Mucosa of stomach (tissue), 1 donor: ENCODE results near the gene TMF1.
A peak's percentile ranks its signal among the peaks of the same experiment; 100 is the strongest.

Experiments
- H3K27me3 ChIP-seq: one replicate; pipeline ENCODE4 v1.7.0; 2013; ENCODE audit warnings: mild to moderate bottlenecking, low read length; ENCODE audit not compliant: control insufficient read depth, insufficient read depth
- H3K36me3 ChIP-seq: one replicate; pipeline ENCODE4 v1.7.0; 2013; ENCODE audit warnings: low read length; ENCODE audit not compliant: control insufficient read depth, insufficient read depth
- H3K4me1 ChIP-seq: one replicate; pipeline ENCODE4 v1.7.0; 2013; ENCODE audit warnings: mild to moderate bottlenecking, low read length; ENCODE audit not compliant: control insufficient read depth, insufficient read depth
- H3K4me3 ChIP-seq: one replicate; pipeline ENCODE4 v1.7.0; 2013; ENCODE audit warnings: low read length
- H3K9ac ChIP-seq: one replicate; pipeline ENCODE4 v1.7.0; 2013; ENCODE audit warnings: mild to moderate bottlenecking, low read length, moderate library complexity
- H3K9me3 ChIP-seq: one replicate; pipeline ENCODE4 v1.7.0; 2013; ENCODE audit warnings: mild to moderate bottlenecking, low read length, moderate library complexity; ENCODE audit not compliant: control insufficient read depth
- donor health status: Pancreatic carcinoma.

Gene TMF1

DNA sequence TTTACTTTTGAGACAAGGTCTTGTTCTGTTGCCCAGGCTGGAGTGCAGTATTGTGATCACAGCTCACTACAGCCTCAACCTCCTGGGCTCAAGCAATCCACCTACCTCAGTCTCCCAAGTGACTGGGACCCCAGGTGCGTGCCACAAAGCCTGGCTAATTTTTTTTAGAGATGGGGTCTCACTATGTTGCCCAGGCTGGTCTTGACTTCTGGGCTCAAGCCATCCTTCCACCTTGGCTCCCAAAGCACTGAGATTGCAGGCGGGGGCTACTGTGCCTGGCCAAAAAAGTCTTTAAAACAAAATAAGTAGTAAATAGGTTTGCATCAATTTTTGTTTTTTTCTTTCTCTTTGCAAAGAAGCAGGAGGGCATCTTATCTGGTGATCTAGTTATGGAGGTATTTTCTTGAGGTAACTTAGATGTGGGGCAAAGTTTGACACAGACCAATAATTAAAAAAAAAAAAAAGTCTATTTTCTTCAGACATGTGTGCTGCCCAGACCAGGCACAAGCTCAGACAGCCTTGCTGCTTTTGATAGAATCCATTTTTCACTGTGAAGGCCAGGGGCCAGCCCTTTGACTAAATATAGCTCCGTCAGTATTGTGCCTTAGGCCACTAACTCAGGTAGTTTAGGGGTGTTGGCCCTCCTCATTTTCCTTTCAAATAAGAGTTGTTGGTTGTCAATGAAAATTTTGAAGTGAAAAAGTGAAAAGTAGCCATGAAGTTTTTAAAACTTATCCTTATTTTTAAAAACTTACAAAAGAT, 35.1 kb upstream of the TMF1 start:
- peak overlapping the region; percentile 94 for H3K9ac ChIP-seq
- no peaks in the 10 kb centered on the region for H3K9me3 ChIP-seq

DNA sequence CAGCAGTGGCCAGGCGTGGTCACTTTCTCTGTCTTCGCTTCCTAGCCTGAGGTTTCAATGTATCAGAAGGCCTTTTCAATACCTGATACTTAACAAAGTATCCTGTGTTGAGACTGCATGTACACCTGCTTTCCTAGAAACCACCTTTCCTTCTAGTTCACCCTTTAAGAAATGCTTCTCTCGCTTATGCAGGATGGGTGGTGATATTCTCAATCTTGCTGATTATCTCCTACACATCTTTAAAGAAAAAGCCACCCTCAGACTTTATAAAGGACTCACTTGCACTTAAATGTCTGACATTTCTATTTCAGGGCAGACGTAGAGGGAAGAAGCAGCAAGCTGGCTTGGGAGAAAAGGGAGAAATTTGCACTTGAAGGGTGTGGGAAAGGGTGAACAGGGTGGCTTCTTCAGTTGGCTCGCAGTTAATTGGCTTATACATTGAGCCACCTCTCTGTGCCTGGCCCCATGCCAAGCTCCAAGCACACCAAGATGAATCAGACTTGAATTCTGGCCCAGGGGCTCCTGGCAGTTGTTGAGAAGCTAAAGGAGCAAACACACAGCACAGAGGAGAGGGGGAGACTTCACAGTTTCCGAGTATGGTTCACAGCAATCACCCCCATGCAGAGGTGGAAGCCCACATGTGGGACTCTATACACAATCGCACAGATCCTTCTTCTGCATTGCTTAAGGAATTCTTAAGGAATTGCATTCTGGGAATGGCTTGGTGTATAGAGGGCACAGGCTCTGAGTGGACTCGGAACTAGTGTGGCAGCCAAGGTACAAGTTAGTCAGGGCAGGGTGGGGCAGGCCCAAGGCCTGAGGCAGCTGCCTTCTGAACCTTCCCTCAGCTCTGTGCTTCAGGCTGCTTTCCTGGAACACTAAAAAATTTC, 33.9 kb upstream of the TMF1 start:
- Histone ChIP-seq H3K9me3 (no peaks in the 10 kb centered on the region), H3K4me3 (peak overlapping the region; percentile 83)

More for the DNA sequence above, 35.1 kb upstream of the TMF1 start:
- no peaks in the 10 kb centered on the region for H3K36me3 ChIP-seq
- H3K4me3 ChIP-seq = no peak overlapping the region
- peaks cover 45% of the 10 kb centered on the region for H3K4me1 ChIP-seq
- no peaks in the 10 kb centered on the region for H3K27me3 ChIP-seq

DNA sequence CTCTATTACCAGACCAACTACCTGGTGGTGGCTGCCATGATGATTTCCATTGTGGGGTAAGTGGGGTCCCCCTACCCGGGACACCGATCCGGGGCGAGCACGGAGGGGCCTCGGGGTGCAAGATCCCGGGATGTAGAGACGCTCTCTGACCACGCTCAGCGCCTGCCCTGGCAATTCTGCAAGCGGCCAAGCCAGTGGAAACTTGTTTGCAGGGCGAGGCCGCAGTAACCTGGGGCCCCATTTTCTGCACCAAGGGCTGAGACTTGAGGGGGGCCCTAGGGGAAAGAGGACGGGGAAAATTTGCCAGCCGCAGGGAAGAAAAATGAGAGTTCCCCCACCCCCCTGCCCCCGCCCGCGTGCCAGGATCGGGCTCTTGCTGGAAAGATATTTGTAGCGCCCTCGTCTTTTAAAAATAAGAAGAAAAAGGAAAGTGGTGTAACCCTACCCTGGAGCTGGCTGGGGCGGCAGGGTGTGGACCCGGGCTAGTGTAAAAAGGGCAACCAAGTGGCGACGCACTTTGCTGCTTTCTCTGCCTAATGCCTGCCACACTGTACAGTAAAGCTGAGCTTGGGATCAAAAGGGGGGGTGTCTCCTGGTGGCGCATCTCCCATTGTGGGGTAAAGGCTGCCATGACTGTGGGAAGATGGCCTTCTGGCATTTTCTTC, 33.2 kb upstream of the TMF1 start:
- Histone ChIP-seq H3K27me3 (no peaks in the 10 kb centered on the region), H3K4me3 (peak overlapping the region; percentile 83), H3K4me1 (peaks cover 47% of the 10 kb centered on the region), H3K9me3 (no peaks in the 10 kb centered on the region), H3K36me3 (no peaks in the 10 kb centered on the region), H3K9ac (peak overlapping the region; percentile 94)

More for the DNA sequence above, 33.9 kb upstream of the TMF1 start:
- H3K4me1 ChIP-seq = peaks cover 49% of the 10 kb centered on the region
- peak overlapping the region; percentile 94 for H3K9ac ChIP-seq
- no peaks in the 10 kb centered on the region for H3K36me3 ChIP-seq
- no peaks in the 10 kb centered on the region for H3K27me3 ChIP-seq

DNA sequence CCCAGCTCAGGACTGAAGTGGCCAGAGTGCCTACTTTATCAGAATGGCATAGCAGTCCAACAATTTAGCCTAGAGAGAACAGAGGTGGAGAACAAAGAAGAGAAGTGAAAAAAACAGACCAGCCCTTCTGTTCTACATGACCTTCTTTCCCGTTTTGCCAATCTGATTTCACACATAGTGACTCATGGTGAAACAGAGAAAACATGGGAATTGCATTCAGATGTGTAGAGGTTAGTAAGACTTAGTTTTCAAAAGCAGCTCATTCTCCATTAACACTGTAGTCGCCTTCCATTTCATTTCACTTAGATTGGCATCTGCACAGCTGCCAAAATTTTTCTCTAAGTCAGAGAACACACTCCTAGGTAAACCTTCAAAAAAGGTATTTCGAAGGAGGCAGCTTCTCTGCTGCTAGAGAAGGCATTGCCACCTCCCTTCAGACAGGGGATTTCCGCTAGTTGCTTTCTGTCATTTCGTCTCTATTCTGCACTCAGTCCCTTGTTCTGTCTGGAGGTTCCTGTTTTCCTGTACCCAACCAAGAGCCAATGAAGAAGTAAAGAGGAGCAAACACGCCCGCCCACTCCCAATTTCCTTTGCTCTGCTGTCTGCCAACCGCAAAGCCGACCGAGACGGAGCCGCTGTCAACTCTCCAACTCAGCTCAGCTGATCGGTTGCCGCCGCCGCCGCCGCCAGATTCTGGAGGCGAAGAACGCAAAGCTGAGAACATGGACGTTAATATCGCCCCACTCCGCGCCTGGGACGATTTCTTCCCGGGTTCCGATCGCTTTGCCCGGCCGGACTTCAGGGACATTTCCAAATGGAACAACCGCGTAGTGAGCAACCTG, 32.4 kb upstream of the TMF1 start, which contains the start of gene ARL6IP5:
ARL6IP5 (plus strand) TSS at position 612 of the 842 bp plus-strand sequence; CDS start at position 723, 111 bp downstream.
- H3K9ac ChIP-seq = peak within 1 kb of the TSS; percentile 94
- peak within 1 kb of the TSS; percentile 83 for H3K4me3 ChIP-seq
- H3K27me3 ChIP-seq = no peaks in the 10 kb centered on the region
- H3K36me3 ChIP-seq = no peaks in the 10 kb centered on the region
- H3K9me3 ChIP-seq = no peaks in the 10 kb centered on the region
- H3K4me1 ChIP-seq = peaks cover 39% of the 10 kb centered on the region

DNA sequence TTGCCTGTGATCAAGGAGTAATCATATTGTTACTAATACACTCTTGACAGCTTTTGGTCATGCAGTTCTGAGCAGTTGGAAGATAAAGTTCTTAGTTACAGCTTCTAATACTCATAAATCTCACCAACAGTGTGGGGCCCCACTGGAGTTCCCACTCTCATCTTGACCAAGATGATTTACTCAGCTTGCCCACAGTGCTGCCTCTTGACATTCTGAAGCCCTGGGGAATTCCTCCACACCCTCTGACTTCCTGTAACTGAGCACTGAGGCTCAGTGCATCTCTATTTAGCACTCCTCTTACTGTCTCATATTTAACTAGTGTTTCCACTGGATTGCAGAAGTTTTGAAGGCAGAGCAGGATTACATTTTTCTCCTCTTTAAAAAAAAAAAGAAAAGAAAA, 30.7 kb upstream of the TMF1 start:
- H3K9me3 ChIP-seq = no peaks in the 10 kb centered on the region
- no peak overlapping the region for H3K9ac ChIP-seq
- no peak overlapping the region for H3K4me3 ChIP-seq
- peaks cover 26% of the 10 kb centered on the region for H3K4me1 ChIP-seq
- no peaks in the 10 kb centered on the region for H3K36me3 ChIP-seq
- no peaks in the 10 kb centered on the region for H3K27me3 ChIP-seq

DNA sequence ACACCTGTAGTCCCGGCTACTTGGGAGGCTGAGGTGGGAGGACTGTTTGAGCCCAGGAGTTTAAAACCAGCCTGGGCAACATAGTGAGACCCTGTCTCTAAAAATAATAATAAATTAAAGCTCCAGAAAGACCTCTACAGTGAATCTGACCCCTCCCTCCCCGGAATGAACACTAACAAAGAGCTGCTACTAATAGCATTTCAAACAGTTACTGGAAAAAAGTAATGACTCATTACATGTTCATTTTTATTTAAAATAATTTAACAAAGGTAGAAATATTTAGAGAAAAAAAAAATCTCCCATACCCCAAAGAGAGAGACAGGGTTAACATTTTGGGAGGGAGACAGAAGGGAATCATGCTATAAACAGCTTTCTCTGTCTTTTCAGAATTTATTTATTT, 30.2 kb upstream of the TMF1 start:
- Histone ChIP-seq H3K9ac (no peak overlapping the region), H3K27me3 (no peaks in the 10 kb centered on the region), H3K4me3 (no peak overlapping the region), H3K9me3 (no peaks in the 10 kb centered on the region), H3K36me3 (no peaks in the 10 kb centered on the region), H3K4me1 (peaks cover 26% of the 10 kb centered on the region)

DNA sequence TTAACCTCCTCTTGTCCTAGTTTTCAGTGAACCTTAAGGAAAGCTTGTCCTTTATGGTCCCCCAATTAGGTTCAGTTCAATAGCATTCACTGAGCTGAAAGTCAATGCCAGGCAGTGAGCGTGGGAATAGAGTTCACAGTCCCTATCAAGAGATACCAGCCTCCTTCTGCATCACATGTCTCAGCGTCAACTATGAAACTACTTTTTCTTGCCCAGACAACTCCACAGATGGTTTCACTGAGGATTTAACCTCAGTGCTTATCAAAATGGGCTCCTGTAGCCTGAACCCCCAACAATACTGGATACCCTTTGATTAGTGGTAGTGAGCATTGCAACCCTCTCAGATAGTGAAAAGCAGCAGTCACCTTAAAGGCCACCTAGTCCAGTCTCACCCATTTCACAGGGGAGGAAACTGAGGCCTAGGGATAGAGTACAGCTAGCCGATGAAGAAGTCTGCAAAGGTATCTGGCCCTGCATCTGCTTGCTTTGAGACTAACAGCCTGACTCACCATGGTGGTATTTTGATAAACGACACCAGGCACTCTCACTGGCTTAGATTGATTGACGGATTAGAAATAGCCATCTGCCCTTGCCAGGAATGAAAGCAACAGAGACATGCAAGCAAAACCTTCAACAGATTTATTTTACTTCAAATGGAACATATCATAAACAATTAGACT, 29.6 kb upstream of the TMF1 start:
- Histone ChIP-seq H3K9me3 (no peaks in the 10 kb centered on the region), H3K4me3 (no peak overlapping the region), H3K27me3 (no peaks in the 10 kb centered on the region), H3K4me1 (peaks cover 26% of the 10 kb centered on the region), H3K9ac (no peak overlapping the region), H3K36me3 (no peaks in the 10 kb centered on the region)

DNA sequence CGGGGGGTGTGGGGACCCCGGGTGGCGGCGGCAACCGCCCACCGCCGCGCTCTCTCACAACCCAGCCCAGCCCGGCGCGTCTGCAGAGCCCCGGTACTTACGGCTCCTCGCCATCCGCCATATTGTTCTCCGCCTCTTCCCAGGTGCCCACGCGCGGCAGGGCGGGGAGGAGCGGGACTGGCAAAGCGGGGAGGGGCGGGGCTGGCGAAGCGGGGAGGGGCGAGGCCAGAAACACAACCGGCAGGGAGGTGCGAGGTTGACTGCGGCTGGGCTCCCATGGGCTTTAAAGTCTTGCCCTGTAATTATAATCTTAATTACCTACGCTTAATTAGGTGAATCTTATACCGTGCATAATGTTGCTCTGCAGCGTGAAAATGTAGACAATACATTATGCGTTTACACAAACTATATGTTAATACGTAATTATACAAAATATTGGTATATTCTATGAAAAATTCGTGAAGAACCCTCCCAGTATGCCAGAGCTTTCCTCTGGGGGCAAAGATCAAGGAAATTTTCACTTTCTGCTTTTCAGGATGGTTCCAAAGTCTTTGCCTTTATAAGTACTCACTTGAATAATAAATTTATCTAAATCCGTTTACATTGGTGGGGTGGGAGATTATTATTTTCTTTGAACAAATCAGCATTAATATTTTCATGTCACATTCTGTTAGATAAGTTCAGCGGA, 28.2 kb upstream of the TMF1 start, which contains the start of gene UBA3:
UBA3 (minus strand) TSS at position 133 of the 688 bp plus-strand sequence; CDS start at position 121, 12 bp downstream.
- Histone ChIP-seq H3K4me3 (peak within 1 kb of the TSS; percentile 60), H3K9ac (peak within 1 kb of the TSS; percentile 80), H3K9me3 (no peaks in the 10 kb centered on the region), H3K27me3 (no peaks in the 10 kb centered on the region), H3K4me1 (peaks cover 26% of the 10 kb centered on the region), H3K36me3 (no peaks in the 10 kb centered on the region)

DNA sequence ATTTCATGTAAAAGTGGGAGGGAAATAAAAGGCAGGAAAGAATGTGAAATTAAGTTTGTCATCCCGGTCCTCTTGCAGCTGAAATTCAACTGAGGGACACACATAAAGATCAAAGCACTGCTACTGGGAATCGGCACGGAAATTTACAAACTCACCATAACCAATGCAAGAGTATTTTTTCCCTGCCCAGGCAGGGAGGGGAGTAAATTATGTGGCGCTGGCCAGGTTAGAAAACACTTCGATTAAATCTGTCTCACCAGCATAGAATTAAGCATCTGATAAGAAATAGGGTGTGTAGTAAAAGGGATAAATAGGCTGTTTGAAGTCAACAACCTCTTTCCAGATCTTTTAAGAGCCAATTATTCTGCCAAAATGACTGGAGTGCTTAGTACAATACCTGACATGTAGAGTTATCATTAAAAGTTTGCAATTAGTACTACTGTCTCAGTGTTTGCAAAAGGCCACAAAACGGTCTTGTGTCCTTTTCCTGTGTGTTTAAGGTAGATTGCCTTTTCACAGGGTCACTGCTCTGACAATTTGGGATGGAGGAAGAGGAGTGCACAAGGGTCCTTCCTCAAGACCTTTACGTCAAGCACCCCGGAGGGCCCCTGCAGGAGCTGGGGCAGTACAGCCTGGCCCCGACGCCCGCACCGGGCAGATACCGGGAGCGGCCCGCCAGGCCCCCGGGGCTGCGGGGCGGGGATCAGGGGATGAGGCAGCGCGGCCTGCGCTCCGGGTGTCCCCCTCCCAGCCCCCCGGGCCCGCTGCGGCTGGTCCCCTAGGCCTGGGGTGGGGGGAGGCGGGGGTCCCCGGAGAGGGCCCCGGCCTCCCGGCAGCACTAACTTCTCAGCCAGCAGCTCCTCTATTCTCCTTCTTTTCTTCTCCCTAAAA, 27.4 kb upstream of the TMF1 start:
- Histone ChIP-seq H3K4me3 (peak overlapping the region; percentile 60), H3K4me1 (peaks cover 26% of the 10 kb centered on the region), H3K9me3 (no peaks in the 10 kb centered on the region), H3K27me3 (no peaks in the 10 kb centered on the region), H3K36me3 (no peaks in the 10 kb centered on the region), H3K9ac (peak overlapping the region; percentile 80)

DNA sequence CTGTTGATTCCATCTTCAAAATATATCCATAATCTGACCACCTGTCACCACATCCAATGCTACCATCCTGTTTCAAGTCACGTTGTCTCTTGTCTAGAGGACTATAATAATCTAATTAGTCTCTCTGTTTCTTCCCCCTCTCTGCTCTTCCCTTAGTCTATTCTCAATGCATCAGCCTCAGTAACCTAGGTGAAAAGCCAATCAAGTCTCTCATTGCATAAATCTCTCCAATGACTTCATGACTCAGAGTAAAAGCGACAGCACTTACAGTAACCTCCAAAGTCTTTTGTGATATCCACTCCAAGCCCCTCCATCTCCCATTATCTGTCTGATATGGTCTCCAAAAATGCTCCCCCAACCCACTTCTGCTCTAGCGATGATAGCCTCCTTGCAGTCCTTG, 20.8 kb upstream of the TMF1 start:
- Histone ChIP-seq H3K4me3 (no peak overlapping the region), H3K36me3 (no peaks in the 10 kb centered on the region), H3K9ac (no peak overlapping the region), H3K9me3 (no peaks in the 10 kb centered on the region), H3K4me1 (no peaks in the 10 kb centered on the region), H3K27me3 (no peaks in the 10 kb centered on the region)
